A673 (cell line): ENCODE results near the gene NFYA. TPM values are rescaled to one million over a fixed set of nuclear protein-coding genes. Genes with fewer than 3 reads are reported as not detected.

ENCODE experiments used
- BruUV-seq: library from RNA; stranded (reverse); fragments of 400-500 nt; replicated peaks from 2 replicates; lab custom pipeline; 2021; lab: Mats Ljungman, UMichigan
- CTCF ChIA-PET: fragments of 300-600 bp; sonication (Branson Sonifier 250); formaldehyde crosslinking; loops from one replicate; lab custom pipeline; 2022; ENCODE audit warnings: antibody characterized with exemption; lab: Charles Lee
- POLR2A ChIA-PET: fragments of 300-600 bp; sonication (Branson Sonifier 250); formaldehyde crosslinking; loops from one replicate; lab custom pipeline; 2022; ENCODE audit warnings: antibody characterized with exemption; ENCODE audit not compliant: low non-redundant PET; lab: Charles Lee
- DNase-seq: peaks from one replicate; pipeline ENCODE4 v3.0.0-alpha.2; 2015; ENCODE audit warnings: low spot score
- H3K27ac ChIP-seq: fragments of 200-600 bp; sonication (generic); 2 replicates; pipeline ENCODE4 v1.5.1; 2016; ENCODE audit warnings: mixed run types, low read depth, mild to moderate bottlenecking, mixed read lengths, antibody characterized with exemption, low read length; ENCODE audit not compliant: poor library complexity, severe bottlenecking
- H3K27me3 ChIP-seq: fragments of 200-600 bp; sonication (generic); replicated peaks from 2 replicates; pipeline ENCODE4 v1.6.1; 2017; ENCODE audit warnings: mixed run types, low read depth, mild to moderate bottlenecking, mixed read lengths, antibody characterized with exemption, low read length; ENCODE audit not compliant: insufficient read depth, poor library complexity
- H3K36me3 ChIP-seq: fragments of 200-600 bp; sonication (generic); 2 replicates; pipeline ENCODE4 v1.6.1; 2016; ENCODE audit warnings: mixed run types, mild to moderate bottlenecking, mixed read lengths, antibody characterized with exemption, low read length; ENCODE audit not compliant: insufficient read depth, poor library complexity, severe bottlenecking
- H3K4me1 ChIP-seq: fragments of 200-600 bp; sonication (generic); 2 replicates; pipeline ENCODE4 v1.6.1; 2017; ENCODE audit warnings: mixed run types, mild to moderate bottlenecking, mixed read lengths, antibody characterized with exemption, low read length; ENCODE audit not compliant: insufficient read depth, poor library complexity, severe bottlenecking
- H3K4me3 ChIP-seq: fragments of 200-600 bp; sonication (generic); 2 replicates; pipeline ENCODE4 v1.5.1; 2016; ENCODE audit warnings: low read depth, mixed run types, mild to moderate bottlenecking, mixed read lengths, low read length; ENCODE audit not compliant: poor library complexity, severe bottlenecking
- H3K9me3 ChIP-seq: fragments of 200-600 bp; sonication (generic); 2 replicates; pipeline ENCODE4 v1.6.1; 2016; ENCODE audit warnings: mixed run types, low read depth, mild to moderate bottlenecking, mixed read lengths, antibody characterized with exemption, low read length; ENCODE audit not compliant: poor library complexity, severe bottlenecking
- EZH2 ChIP-seq: fragments of 200-600 bp; sonication (generic); IDR thresholded peaks from 2 replicates; pipeline ENCODE4 v1.6.1; 2017; ENCODE audit warnings: borderline replicate concordance, low read depth, mild to moderate bottlenecking, mixed read lengths, antibody characterized with exemption, low read length; ENCODE audit not compliant: poor library complexity, severe bottlenecking
- intact Hi-C: fragments of 100-400 bp; cut with micrococcal nuclease; formaldehyde crosslinking; loops from one replicate; pipeline ENCODE4 v1.10.0; 2022; ENCODE audit not compliant: unreplicated experiment
- total RNA-seq: library from RNA; stranded (reverse); gene quantifications from 2 replicates; pipeline ENCODE4 v1.2.3, GENCODE V29; 2021
- TF ChIP-seq, protein P1 (sequence below): fragments of 300-800, 200-600 bp; sonication (generic); conservative IDR thresholded peaks from 2 replicates; pipeline ENCODE4 v1.5.1; 2017; ENCODE audit warnings: low read depth, mild to moderate bottlenecking, antibody characterized with exemption, low read length, moderate library complexity, mixed read lengths

The NFYA gene
- total RNA-seq, 1 experiment from 2014 or later = 45.4 TPM

GRCh38 chr6:41080621-41081020 lies 7.8 kb downstream of the NFYA start:
- Histone ChIP-seq H3K9me3 (no peaks in the 10 kb centered on the region), H3K27me3 (no peaks in the 10 kb centered on the region), H3K27ac (no peak overlapping the region), H3K36me3 (peaks cover 42% of the 10 kb centered on the region), H3K4me3 (no peak overlapping the region), H3K4me1 (peaks cover 1% of the 10 kb centered on the region)
- no peak for DNase-seq
- ChIA-PET POLR2A (no interaction called here), CTCF (no interaction called here)
- no TSS peak for BruUV-seq
- intact Hi-C loops = no loop called here
- no peak for TF ChIP-seq EZH2
- TF ChIP-seq, protein P1, sequence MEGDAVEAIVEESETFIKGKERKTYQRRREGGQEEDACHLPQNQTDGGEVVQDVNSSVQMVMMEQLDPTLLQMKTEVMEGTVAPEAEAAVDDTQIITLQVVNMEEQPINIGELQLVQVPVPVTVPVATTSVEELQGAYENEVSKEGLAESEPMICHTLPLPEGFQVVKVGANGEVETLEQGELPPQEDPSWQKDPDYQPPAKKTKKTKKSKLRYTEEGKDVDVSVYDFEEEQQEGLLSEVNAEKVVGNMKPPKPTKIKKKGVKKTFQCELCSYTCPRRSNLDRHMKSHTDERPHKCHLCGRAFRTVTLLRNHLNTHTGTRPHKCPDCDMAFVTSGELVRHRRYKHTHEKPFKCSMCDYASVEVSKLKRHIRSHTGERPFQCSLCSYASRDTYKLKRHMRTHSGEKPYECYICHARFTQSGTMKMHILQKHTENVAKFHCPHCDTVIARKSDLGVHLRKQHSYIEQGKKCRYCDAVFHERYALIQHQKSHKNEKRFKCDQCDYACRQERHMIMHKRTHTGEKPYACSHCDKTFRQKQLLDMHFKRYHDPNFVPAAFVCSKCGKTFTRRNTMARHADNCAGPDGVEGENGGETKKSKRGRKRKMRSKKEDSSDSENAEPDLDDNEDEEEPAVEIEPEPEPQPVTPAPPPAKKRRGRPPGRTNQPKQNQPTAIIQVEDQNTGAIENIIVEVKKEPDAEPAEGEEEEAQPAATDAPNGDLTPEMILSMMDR = no peak

DNA sequence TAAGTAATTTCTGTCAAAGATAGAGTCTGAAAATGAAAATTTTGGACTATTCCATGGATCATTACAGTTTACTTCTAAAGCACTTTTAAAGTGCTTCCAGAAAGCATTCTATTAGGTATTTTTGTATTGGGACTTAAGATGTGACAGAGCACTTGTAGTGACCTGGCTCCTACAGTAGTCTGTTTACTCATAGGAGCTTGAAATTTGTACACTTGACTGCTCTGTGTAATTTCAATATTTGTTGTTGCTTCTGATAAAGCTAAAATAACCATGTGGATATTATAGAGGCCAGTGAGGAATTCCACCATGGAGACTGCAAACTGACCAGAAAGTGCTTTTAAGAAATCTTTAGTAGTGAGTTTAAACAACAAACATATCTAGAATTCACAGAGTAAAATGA lies 10.3 kb downstream of the NFYA start:
- BruUV-seq = no TSS peak
- DNase-seq = no peak
- ChIA-PET CTCF (no interaction called here), POLR2A (no interaction called here)
- Histone ChIP-seq H3K4me1 (no peaks in the 10 kb centered on the region), H3K27me3 (no peaks in the 10 kb centered on the region), H3K9me3 (no peaks in the 10 kb centered on the region), H3K36me3 (peaks cover 57% of the 10 kb centered on the region), H3K4me3 (no peak overlapping the region), H3K27ac (no peak overlapping the region)
- intact Hi-C loops = no loop called here
- no peak for TF ChIP-seq EZH2
- TF ChIP-seq, protein P1 = no peak

- no peak for TF ChIP-seq EZH2
- TF ChIP-seq, protein P1 = no peak
- H3K9me3 ChIP-seq = no peaks in the 10 kb centered on the region
- no peaks in the 10 kb centered on the region for H3K27me3 ChIP-seq
- POLR2A ChIA-PET = no interaction called here
- intact Hi-C loops = no loop called here
- no TSS peak for BruUV-seq
- H3K4me3 ChIP-seq = no peak overlapping the region
- H3K36me3 ChIP-seq = peaks cover 54% of the 10 kb centered on the region
- CTCF ChIA-PET = no interaction called here
- no peaks in the 10 kb centered on the region for H3K4me1 ChIP-seq
- no peak overlapping the region for H3K27ac ChIP-seq
- no peak for DNase-seq
Measured at GRCh38 chr6:41085182-41085581, 12.4 kb downstream of the NFYA start.
